GM23338 (cell line): ENCODE results near the gene CACNA2D3. TPM values are rescaled to one million over a fixed set of nuclear protein-coding genes. Genes with fewer than 3 reads are reported as not detected.

Source experiments
- ATAC-seq: fragments of 200-7000 bp; cut with Tn5 transposase; 3 replicates; pipeline ENCODE4 v1.9.1; 2020
- DNase-seq: peaks from one replicate; pipeline ENCODE4 v3.0.0-alpha.2; 2015; ENCODE audit warnings: low spot score
- H2AFZ ChIP-seq: fragments of 200-600 bp; sonication (generic); 2 replicates; pipeline ENCODE4 v1.8.0; 2016; ENCODE audit warnings: antibody characterized with exemption, mild to moderate bottlenecking, moderate library complexity
- H3F3A ChIP-seq: fragments of 200-600 bp; sonication (generic); replicated peaks from 2 replicates; pipeline ENCODE4 v1.8.0; 2017; ENCODE audit warnings: antibody characterized with exemption, mixed run types, low read depth
- H3K27ac ChIP-seq: fragments of 200-600 bp; sonication (generic); 2 replicates; pipeline ENCODE4 v1.6.1; 2016; ENCODE audit warnings: low read depth
- H3K27me3 ChIP-seq: fragments of 200-600 bp; sonication (generic); 2 replicates; pipeline ENCODE4 v1.8.0; 2016; ENCODE audit warnings: mild to moderate bottlenecking, mixed run types, moderate library complexity; ENCODE audit not compliant: insufficient read depth
- H3K36me3 ChIP-seq: fragments of 200-600 bp; sonication (generic); 2 replicates; pipeline ENCODE4 v1.8.0; 2016; ENCODE audit warnings: mild to moderate bottlenecking; ENCODE audit not compliant: insufficient read depth
- H3K4me1 ChIP-seq: fragments of 200-600 bp; sonication (generic); 2 replicates; pipeline ENCODE4 v1.8.0; 2016; ENCODE audit warnings: mild to moderate bottlenecking, moderate library complexity; ENCODE audit not compliant: insufficient read depth
- H3K4me2 ChIP-seq: fragments of 200-600 bp; sonication (generic); 2 replicates; pipeline ENCODE4 v1.7.1; 2017; ENCODE audit warnings: mixed run types
- H3K4me3 ChIP-seq: fragments of 200-600 bp; sonication (generic); 2 replicates; pipeline ENCODE4 v1.6.1; 2016; ENCODE audit warnings: mixed run types
- H3K79me2 ChIP-seq: fragments of 200-600 bp; sonication (generic); replicated peaks from 2 replicates; pipeline ENCODE4 v1.8.0; 2017; ENCODE audit warnings: mild to moderate bottlenecking; ENCODE audit not compliant: insufficient read depth
- H3K9me2 ChIP-seq: fragments of 200-600 bp; sonication (generic); 2 replicates; pipeline ENCODE4 v1.8.0; 2017; ENCODE audit not compliant: insufficient read depth
- H4K20me1 ChIP-seq: fragments of 200-600 bp; sonication (generic); replicated peaks from 2 replicates; pipeline ENCODE4 v1.8.0; 2017; ENCODE audit warnings: mild to moderate bottlenecking; ENCODE audit not compliant: insufficient read depth
- H3K27ac Mint-ChIP-seq: 2 replicates; pipeline ENCODE4 v1.8.0; 2020; ENCODE audit warnings: inconsistent platforms, mild to moderate bottlenecking, moderate library complexity, mixed read lengths
- H3K27me3 Mint-ChIP-seq: 3 replicates; pipeline ENCODE4 v1.8.0; 2022; ENCODE audit warnings: low read depth, mild to moderate bottlenecking, moderate library complexity, mixed read lengths, inconsistent platforms; ENCODE audit not compliant: insufficient read depth, poor library complexity
- H3K36me3 Mint-ChIP-seq: 3 replicates; pipeline ENCODE4 v1.8.0; 2021; ENCODE audit warnings: low read depth, mild to moderate bottlenecking, inconsistent platforms, moderate library complexity, mixed read lengths
- H3K4me1 Mint-ChIP-seq: 3 replicates; pipeline ENCODE4 v1.8.0; 2020; ENCODE audit warnings: mild to moderate bottlenecking, inconsistent platforms, mixed read lengths
- H3K4me3 Mint-ChIP-seq: 3 replicates; pipeline ENCODE4 v1.8.0; 2021; ENCODE audit warnings: moderate library complexity, mild to moderate bottlenecking, inconsistent platforms, mixed read lengths
- H3K9me3 Mint-ChIP-seq: 3 replicates; pipeline ENCODE4 v1.8.0; 2020; ENCODE audit warnings: moderate library complexity, mild to moderate bottlenecking, inconsistent platforms, mixed read lengths
- CREB1 ChIP-seq: fragments of 250-450 bp; sonication (Bioruptor Pico); IDR thresholded peaks from 2 replicates; pipeline ENCODE4 v1.5.0; 2020; ENCODE audit warnings: low read depth, mild to moderate bottlenecking, moderate library complexity
- EZH2 ChIP-seq: fragments of 200-600 bp; sonication (generic); IDR thresholded peaks from one replicate; pipeline ENCODE4 v1.8.0; 2017; ENCODE audit warnings: antibody characterized with exemption, mild to moderate bottlenecking, low read depth; ENCODE audit not compliant: unreplicated experiment
- EZH2phosphoT487 ChIP-seq: fragments of 200-600 bp; sonication (generic); IDR thresholded peaks from one replicate; pipeline ENCODE4 v1.8.1; 2018; ENCODE audit warnings: antibody characterized with exemption; ENCODE audit not compliant: unreplicated experiment
- JUNB ChIP-seq: IDR thresholded peaks from one replicate; pipeline ENCODE4 v1.6.1; 2016; ENCODE audit warnings: antibody characterized with exemption; ENCODE audit not compliant: unreplicated experiment
- NANOG ChIP-seq: IDR thresholded peaks from 2 replicates; pipeline ENCODE4 v1.6.1; 2016; ENCODE audit warnings: antibody characterized with exemption, borderline replicate concordance
- POLR2AphosphoS5 ChIP-seq: IDR thresholded peaks from 2 replicates; pipeline ENCODE4 v1.6.1; 2016; ENCODE audit warnings: antibody characterized with exemption, low read depth
- STAT1 ChIP-seq: IDR thresholded peaks from one replicate; pipeline ENCODE4 v1.6.1; 2016; ENCODE audit warnings: antibody characterized with exemption; ENCODE audit not compliant: unreplicated experiment
- ZNF114 ChIP-seq: fragments of 250-450 bp; sonication (Bioruptor Pico); IDR thresholded peaks from 2 replicates; pipeline ENCODE4 v1.5.0; 2020; ENCODE audit warnings: mild to moderate bottlenecking, moderate library complexity
- ZNF331 ChIP-seq: fragments of 250-450 bp; sonication (Bioruptor Pico); IDR thresholded peaks from 2 replicates; pipeline ENCODE4 v1.5.0; 2020; ENCODE audit warnings: low read depth, mild to moderate bottlenecking, moderate library complexity
- polyA plus RNA-seq: library from polyadenylated mRNA; unstranded; fragments of >200 nt; fragmentation: Nextera tagmentation; extraction: Ambion mirVana; gene quantifications from 2 replicates; pipeline ENCODE4 v1.2.1, GENCODE V29; 2016
- total RNA-seq: library from RNA; depleted of rRNA; stranded (reverse); fragments of >200 nt; shearing (Covaris generic); gene quantifications from 2 replicates; pipeline ENCODE4 v1.2.3, GENCODE V29; 2014
- TF ChIP-seq, protein P1 (sequence below), 2 experiments: fragments of 200-600 bp in 1 of 2; sonication (generic) in 1 of 2; conservative IDR thresholded peaks; 2 replicates each; pipeline versions ENCODE4 v1.5.1 to v1.6.1; 2016 to 2017; ENCODE audit warnings: antibody characterized with exemption in 2 of 2, low read depth in 2 of 2, mild to moderate bottlenecking in 2 of 2, moderate library complexity in 1 of 2
- TF ChIP-seq, protein P2 (sequence below): fragments of 250-450 bp; sonication (Bioruptor Pico); IDR thresholded peaks from 2 replicates; pipeline ENCODE4 v1.5.0; 2020; ENCODE audit warnings: mild to moderate bottlenecking, moderate library complexity
- TF ChIP-seq, protein P3 (sequence below): IDR thresholded peaks from 2 replicates; pipeline ENCODE4 v1.6.1; 2016; ENCODE audit warnings: antibody characterized with exemption
- TF ChIP-seq, protein P4 (sequence below): IDR thresholded peaks from one replicate; pipeline ENCODE4 v1.6.1; 2018; ENCODE audit warnings: antibody characterized with exemption; ENCODE audit not compliant: unreplicated experiment

The CACNA2D3 gene
- total and polyA plus RNA-seq, 2 experiments from 2014 or later: 2.2 to 2.3 TPM

DNA sequence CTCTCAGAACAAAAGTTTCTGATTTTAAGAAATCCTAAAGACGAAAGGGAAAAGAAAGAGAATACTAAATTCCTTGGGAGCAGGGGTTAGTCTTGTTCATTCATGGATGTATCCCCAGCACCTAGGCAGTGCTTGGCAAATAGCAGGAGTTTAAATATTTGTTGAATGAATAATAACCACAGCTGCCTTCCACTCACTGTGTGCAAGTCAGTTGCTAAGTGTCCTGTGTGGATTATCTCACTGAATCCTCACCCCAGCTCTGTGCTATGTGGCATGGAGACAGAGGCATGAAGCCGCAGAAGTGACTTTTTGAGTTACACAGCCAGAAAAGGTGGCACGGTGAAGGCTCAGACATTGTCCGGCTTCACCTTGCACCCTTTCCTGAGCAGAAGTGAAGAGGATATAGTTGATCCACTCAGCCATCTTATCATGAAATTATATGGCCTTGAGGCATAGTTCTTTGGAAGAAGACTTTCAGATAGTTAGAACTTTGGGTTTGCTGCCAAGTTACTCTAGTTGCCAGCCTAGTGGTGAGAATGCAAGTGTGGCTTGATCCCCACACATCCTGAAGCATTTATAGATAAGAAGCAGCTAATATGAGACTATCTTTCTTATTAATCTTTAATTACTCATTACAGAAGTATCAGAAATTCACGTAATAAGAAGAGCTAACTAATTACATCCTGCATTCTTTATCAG lies 450.0 kb downstream of the CACNA2D3 start:
- Histone ChIP-seq H3K27ac (no peak overlapping the region), H3F3A (no peaks in the 10 kb centered on the region), H4K20me1 (no peaks in the 10 kb centered on the region; the same call in 1 of the 2 replicates), H3K4me3 (no peak overlapping the region), H3K4me2 (no peak overlapping the region), H3K36me3 (no peaks in the 10 kb centered on the region), H3K4me1 (peaks cover 4% of the 10 kb centered on the region), H3K27me3 (no peaks in the 10 kb centered on the region), H3K9me2 (0 out of 2 replicates have a peak, but pooled peaks cover 9% of the 10 kb centered on the region), H2AFZ (no peak overlapping the region), H3K79me2 (no peaks in the 10 kb centered on the region)
- no peak overlapping the region for H3K4me3 Mint-ChIP-seq
- no peaks in the 10 kb centered on the region for H3K36me3 Mint-ChIP-seq
- DNase-seq (no peak), ATAC-seq (no peak)
- H3K27ac Mint-ChIP-seq: no peak overlapping the region
- H3K27me3 Mint-ChIP-seq: no peaks in the 10 kb centered on the region
- H3K9me3 Mint-ChIP-seq: no peaks in the 10 kb centered on the region; the same call in 2 of the 3 replicates
- TF ChIP-seq STAT1: no peak
- TF ChIP-seq ZNF114 (CRISPR knock-in tag): no peak
- TF ChIP-seq, protein P1, sequence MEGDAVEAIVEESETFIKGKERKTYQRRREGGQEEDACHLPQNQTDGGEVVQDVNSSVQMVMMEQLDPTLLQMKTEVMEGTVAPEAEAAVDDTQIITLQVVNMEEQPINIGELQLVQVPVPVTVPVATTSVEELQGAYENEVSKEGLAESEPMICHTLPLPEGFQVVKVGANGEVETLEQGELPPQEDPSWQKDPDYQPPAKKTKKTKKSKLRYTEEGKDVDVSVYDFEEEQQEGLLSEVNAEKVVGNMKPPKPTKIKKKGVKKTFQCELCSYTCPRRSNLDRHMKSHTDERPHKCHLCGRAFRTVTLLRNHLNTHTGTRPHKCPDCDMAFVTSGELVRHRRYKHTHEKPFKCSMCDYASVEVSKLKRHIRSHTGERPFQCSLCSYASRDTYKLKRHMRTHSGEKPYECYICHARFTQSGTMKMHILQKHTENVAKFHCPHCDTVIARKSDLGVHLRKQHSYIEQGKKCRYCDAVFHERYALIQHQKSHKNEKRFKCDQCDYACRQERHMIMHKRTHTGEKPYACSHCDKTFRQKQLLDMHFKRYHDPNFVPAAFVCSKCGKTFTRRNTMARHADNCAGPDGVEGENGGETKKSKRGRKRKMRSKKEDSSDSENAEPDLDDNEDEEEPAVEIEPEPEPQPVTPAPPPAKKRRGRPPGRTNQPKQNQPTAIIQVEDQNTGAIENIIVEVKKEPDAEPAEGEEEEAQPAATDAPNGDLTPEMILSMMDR (conservative IDR thresholded peaks at IDR 0.05; ENCODE audit: low read depth in 2 of 2): no peak
- no peak for TF ChIP-seq NANOG
- TF ChIP-seq, protein P2, sequence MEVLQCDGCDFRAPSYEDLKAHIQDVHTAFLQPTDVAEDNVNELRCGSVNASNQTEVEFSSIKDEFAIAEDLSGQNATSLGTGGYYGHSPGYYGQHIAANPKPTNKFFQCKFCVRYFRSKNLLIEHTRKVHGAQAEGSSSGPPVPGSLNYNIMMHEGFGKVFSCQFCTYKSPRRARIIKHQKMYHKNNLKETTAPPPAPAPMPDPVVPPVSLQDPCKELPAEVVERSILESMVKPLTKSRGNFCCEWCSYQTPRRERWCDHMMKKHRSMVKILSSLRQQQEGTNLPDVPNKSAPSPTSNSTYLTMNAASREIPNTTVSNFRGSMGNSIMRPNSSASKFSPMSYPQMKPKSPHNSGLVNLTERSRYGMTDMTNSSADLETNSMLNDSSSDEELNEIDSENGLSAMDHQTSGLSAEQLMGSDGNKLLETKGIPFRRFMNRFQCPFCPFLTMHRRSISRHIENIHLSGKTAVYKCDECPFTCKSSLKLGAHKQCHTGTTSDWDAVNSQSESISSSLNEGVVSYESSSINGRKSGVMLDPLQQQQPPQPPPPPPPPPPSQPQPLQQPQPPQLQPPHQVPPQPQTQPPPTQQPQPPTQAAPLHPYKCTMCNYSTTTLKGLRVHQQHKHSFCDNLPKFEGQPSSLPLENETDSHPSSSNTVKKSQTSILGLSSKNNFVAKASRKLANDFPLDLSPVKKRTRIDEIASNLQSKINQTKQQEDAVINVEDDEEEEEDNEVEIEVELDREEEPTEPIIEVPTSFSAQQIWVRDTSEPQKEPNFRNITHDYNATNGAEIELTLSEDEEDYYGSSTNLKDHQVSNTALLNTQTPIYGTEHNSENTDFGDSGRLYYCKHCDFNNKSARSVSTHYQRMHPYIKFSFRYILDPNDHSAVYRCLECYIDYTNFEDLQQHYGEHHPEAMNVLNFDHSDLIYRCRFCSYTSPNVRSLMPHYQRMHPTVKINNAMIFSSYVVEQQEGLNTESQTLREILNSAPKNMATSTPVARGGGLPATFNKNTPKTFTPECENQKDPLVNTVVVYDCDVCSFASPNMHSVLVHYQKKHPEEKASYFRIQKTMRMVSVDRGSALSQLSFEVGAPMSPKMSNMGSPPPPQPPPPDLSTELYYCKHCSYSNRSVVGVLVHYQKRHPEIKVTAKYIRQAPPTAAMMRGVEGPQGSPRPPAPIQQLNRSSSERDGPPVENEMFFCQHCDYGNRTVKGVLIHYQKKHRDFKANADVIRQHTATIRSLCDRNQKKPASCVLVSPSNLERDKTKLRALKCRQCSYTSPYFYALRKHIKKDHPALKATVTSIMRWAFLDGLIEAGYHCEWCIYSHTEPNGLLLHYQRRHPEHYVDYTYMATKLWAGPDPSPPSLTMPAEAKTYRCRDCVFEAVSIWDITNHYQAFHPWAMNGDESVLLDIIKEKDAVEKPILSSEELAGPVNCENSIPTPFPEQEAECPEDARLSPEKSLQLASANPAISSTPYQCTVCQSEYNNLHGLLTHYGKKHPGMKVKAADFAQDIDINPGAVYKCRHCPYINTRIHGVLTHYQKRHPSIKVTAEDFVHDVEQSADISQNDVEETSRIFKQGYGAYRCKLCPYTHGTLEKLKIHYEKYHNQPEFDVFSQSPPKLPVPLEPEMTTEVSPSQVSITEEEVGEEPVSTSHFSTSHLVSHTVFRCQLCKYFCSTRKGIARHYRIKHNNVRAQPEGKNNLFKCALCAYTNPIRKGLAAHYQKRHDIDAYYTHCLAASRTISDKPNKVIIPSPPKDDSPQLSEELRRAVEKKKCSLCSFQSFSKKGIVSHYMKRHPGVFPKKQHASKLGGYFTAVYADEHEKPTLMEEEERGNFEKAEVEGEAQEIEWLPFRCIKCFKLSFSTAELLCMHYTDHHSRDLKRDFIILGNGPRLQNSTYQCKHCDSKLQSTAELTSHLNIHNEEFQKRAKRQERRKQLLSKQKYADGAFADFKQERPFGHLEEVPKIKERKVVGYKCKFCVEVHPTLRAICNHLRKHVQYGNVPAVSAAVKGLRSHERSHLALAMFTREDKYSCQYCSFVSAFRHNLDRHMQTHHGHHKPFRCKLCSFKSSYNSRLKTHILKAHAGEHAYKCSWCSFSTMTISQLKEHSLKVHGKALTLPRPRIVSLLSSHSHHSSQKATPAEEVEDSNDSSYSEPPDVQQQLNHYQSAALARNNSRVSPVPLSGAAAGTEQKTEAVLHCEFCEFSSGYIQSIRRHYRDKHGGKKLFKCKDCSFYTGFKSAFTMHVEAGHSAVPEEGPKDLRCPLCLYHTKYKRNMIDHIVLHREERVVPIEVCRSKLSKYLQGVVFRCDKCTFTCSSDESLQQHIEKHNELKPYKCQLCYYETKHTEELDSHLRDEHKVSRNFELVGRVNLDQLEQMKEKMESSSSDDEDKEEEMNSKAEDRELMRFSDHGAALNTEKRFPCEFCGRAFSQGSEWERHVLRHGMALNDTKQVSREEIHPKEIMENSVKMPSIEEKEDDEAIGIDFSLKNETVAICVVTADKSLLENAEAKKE (CRISPR knock-in tag): no peak
- no peak for TF ChIP-seq POLR2AphosphoS5
- no peak for TF ChIP-seq CREB1
- no peak for TF ChIP-seq ZNF331 (CRISPR knock-in tag)
- TF ChIP-seq, protein P3, sequence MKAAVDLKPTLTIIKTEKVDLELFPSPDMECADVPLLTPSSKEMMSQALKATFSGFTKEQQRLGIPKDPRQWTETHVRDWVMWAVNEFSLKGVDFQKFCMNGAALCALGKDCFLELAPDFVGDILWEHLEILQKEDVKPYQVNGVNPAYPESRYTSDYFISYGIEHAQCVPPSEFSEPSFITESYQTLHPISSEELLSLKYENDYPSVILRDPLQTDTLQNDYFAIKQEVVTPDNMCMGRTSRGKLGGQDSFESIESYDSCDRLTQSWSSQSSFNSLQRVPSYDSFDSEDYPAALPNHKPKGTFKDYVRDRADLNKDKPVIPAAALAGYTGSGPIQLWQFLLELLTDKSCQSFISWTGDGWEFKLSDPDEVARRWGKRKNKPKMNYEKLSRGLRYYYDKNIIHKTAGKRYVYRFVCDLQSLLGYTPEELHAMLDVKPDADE: no peak
- TF ChIP-seq EZH2: no peak
- TF ChIP-seq, protein P4, sequence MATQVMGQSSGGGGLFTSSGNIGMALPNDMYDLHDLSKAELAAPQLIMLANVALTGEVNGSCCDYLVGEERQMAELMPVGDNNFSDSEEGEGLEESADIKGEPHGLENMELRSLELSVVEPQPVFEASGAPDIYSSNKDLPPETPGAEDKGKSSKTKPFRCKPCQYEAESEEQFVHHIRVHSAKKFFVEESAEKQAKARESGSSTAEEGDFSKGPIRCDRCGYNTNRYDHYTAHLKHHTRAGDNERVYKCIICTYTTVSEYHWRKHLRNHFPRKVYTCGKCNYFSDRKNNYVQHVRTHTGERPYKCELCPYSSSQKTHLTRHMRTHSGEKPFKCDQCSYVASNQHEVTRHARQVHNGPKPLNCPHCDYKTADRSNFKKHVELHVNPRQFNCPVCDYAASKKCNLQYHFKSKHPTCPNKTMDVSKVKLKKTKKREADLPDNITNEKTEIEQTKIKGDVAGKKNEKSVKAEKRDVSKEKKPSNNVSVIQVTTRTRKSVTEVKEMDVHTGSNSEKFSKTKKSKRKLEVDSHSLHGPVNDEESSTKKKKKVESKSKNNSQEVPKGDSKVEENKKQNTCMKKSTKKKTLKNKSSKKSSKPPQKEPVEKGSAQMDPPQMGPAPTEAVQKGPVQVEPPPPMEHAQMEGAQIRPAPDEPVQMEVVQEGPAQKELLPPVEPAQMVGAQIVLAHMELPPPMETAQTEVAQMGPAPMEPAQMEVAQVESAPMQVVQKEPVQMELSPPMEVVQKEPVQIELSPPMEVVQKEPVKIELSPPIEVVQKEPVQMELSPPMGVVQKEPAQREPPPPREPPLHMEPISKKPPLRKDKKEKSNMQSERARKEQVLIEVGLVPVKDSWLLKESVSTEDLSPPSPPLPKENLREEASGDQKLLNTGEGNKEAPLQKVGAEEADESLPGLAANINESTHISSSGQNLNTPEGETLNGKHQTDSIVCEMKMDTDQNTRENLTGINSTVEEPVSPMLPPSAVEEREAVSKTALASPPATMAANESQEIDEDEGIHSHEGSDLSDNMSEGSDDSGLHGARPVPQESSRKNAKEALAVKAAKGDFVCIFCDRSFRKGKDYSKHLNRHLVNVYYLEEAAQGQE: no peak
- no peak for TF ChIP-seq JUNB
- TF ChIP-seq EZH2phosphoT487: no peak
- peaks cover 12% of the 10 kb centered on the region for H3K4me1 Mint-ChIP-seq
